ENCODE measurements around the gene ENAH.
"Not testable (repeated sequence)": the region's sequence is repeated elsewhere in the genome, so short reads cannot be mapped to it uniquely, and the experiment has no call there.

The ENAH gene

DNA sequence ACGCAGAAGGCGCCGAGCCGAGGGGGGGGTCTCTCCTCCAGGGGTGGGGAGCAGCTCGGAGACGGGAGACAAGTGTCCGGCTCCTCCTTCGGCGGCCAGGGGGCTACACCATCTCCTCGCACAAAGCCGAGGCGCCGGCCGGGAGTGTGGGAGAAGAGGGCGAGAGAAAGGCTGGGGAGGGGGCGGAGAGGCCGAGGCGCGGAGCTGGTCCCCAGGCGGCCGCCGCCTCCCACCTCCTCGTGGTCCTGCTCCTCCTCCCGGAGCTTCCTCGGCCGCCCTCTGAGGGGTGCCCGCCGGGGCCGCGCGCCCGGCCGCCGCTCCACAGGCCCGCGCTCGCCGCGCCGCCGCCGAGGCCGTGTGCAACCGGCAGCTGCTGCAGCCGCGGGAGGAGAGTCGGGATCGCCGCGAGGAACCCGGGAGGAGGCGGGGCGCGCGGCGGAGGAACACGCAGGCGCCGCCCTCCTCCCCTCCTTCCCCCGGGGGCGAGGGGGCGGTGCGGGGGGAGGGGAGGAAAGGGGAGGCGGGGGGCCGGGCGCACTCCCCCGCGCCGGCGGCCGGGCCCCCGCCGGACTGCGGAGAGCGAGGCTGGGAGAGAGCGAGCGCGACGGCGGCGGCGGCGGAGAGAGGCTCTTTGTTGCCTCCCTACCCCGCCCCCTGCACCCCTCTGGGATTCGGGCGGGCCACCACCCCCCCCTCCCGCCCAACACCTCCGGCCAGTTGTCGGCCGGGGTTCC lies at the start of gene ENAH:
ENAH (minus strand) TSS at position 395 of the 734 bp plus-strand sequence. CDS start 433 bp downstream, outside the sequence.
- peak; percentile 75 for DNase-seq

GRCh38 chr1:225700889-225701465 lies 48.1 kb upstream of the ENAH start:
- peak; percentile 11 for DNase-seq

GRCh38 chr1:225700164-225700821 lies 47.4 kb upstream of the ENAH start:
- DNase-seq, result peak; percentile 87

GRCh38 chr1:225699336-225699735 lies 46.4 kb upstream of the ENAH start:
- no peak for DNase-seq

GRCh38 chr1:225698194-225698593 lies 45.3 kb upstream of the ENAH start:
- not testable (repeated sequence) for DNase-seq

- DNase-seq, result no peak
Measured at GRCh38 chr1:225697428-225697827, 44.5 kb upstream of the ENAH start.

GRCh38 chr1:225695578-225696337 lies 42.8 kb upstream of the ENAH start:
- no peak for DNase-seq

GRCh38 chr1:225694151-225694603 lies 41.3 kb upstream of the ENAH start:
- no peak for DNase-seq

DNA sequence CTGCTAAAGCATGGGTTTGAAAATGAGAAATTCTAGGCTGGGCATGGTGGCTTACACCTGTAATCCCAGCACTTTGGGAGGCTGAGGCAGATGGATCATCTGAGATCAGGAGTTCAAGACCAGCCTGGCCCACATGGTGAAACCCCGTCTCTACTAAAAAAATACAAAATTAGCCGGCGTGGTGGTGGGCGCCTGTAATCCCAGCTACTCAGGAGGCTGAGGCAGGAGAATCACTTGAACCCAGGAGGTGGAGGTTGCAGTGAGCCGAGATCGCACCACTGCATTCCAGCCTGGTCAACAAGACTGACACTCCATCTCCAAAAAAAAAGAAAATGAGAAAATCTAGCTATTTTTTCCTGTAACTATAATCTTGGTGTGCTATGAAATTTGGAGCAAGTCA lies 40.8 kb upstream of the ENAH start:
- DNase-seq, result not testable (repeated sequence)

DNA sequence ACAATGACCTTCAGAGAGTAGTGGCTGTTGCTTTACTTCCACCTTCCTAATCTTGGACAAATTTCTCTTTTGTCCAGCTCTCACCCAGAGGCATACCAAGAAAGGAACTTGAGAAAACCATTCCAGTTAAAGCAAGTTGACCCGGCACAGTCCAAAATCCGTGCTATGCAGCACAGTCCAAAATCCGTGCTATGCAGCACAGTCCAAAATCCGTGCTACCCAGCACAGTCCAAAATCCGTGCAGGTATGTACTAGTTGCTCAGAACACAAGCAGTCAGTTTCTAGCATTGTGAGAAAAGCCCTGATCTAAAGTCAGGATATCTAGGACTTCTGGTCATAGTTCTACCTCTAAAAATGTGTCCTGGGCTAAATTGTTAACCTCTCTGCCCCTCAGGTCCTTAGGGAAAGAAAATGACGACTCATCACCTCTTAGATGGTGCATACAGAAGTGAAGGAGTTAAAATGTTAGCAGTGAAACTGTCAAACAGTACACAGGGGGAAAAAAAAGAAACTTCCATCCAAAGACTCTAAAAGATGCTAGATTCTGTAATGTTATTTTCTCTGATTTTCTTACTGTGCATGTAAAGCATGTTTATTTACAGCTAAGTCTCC lies 40.3 kb upstream of the ENAH start:
- DNase-seq, result no peak

DNA sequence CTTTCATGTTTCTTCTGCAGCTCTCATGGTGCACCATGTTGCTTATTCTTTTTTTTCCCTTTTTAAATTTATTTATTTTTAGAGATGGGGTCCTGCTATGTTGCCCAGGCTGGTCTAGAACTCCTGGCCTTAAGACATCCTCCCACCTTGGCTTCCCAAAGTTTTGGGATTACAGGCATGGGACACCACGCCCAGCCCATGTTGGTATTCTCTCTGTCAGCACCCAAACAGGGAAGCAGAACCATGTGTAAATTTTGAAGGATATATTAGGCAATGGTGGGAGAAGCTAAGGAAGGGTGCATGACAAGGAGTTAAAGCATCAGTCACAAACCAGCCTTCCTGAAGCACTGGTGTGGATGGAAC lies 39.6 kb upstream of the ENAH start:
- no peak for DNase-seq

DNA sequence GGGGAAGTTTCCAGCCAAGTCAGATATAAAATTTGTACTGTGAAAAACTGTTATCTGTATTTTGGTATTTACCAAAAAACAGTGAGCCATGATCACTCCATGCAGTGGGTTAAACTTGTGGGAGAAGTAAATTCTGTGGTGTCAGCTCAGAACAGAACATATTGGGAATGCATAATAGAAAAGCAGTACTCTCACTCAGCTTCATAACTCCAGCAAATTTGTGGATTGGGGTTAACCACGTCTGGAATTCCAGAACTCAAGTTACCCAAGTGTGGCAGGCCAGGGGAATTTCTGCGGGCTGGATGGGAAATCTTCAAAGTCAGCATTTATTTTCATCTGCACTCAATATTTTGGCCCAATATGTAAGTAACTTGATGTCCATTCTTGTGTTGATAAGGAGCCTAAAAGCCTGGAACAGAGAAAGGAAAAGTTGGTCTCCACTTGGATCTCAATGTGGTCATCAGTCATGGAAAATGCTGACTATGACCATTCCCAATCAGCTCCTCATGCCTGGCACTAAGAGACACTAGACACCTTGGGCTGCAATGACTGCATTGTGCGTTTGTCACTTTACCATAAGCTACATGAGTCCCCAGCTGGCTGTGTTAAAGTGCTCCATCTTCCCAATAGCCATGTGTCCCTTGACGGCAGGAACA lies 39.1 kb upstream of the ENAH start:
- no peak for DNase-seq

GRCh38 chr1:225691377-225691776 lies 38.5 kb upstream of the ENAH start:
- no peak for DNase-seq

DNA sequence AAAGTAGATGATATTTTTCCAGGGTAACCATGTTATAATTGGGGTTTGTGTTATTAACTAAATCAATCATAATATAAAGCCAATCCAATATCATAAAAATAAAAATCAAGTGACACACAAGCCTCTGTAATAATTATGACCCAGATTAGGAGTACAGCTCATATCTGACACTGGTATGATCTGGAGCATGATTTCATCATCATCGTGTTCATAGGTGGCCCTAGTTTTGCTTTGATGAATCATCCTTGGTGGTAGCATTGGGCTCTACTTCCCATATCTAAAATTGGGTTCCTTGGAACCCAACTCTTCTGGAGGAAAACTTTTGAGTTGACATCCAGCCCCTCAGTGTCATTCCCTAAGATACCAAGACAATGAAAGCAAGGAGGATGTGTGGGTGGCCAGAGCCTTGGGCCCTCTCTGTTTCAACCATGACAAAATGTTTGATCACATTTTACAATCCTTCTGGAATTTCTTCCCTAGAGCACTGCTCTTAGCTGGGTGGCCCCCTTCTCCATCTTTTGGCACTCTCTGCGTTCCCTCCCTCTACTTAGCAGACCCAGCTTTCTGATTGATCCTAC lies 37.0 kb upstream of the ENAH start:
- DNase-seq, result no peak

DNA sequence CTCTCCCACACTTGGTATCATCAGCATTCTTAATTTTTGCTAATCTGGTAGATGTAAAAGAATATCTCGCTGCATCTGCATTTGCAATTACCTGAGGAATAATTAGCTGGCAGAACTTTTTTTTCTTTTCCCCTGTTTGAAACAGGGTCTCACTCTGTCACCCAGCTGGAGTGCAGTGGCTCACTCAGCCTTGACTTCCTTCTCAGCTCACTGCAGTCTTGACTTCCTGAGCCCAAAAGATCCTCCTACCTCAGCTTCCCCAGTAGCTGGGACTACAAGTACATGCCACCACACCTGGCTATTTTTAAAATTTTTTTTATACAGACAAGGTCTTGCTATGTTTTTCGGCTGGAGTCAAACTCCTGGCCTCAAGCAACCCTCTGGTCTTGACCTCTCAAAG lies 35.4 kb upstream of the ENAH start:
- no peak for DNase-seq

DNA sequence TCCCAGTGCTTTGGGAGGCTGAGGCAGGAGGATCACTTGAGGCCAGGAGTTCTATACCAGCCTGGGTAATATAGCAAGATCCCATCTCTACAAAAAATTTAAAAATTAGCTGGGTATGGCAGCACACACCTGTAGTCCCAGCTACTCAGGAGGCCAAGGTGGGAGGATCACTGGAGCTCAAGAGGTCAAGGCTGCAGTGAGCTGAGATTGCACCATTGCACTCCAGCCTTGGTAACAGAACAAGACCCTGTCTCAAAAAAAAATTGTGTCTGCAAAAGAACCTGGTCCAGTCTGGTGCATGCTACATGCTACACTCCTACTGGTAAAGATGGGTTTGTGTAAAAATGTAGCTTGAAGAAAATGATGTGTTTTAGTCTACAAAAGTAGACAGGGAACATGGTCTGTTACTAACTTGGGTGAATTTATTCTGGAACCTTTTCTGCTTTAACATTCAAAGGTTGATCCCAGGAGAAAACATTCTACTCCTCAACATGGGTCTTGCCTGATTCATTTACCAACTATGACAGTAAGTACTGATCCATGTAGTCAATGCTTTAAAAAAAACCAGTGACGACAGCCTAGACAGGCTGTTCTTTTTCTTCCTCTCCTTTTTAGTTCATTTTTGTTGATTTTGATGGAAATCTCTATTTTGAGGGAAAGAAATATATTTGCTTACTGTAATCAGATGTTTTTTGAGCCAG lies 32.7 kb upstream of the ENAH start:
- no peak for DNase-seq

DNA sequence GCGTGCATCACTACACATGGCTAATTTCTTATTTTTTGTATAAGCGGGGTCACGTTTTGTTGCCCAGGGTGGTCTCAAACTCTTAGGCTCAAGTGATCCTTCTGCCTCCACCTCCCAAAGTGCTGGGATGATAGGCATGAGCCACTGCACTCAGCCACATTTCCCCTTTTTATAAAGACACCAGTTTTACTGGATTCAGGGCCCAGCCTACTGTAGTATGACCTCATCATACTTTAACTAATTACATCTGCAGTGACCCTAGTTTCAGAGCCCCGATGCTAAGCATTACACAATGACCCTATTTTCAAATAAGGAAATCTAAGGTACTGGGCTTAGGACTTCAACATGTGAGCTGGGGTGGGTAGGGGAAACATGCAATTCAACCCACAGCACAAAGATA lies 31.8 kb upstream of the ENAH start:
- no peak for DNase-seq

DNA sequence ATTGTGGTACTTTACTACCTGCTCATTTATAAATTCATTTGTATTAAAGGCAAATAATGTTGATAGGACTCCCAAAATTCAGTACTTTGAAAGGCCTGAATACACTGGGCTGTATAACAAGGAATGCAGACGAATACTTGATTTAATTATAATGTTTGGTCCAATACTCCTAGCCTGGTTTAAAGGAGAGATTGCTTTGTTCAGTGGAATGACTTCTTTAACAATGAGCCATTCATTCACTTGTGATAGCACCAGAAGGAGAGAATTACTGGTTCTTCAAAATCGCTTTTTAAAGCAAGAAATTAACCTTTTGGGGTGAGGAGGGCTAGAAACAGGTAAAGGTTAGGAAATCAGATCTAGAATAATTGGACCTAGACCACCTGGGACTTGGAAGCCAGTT lies 28.3 kb upstream of the ENAH start:
- no peak for DNase-seq

GRCh38 chr1:225678545-225678944 lies 25.6 kb upstream of the ENAH start:
- DNase-seq, result no peak

DNA sequence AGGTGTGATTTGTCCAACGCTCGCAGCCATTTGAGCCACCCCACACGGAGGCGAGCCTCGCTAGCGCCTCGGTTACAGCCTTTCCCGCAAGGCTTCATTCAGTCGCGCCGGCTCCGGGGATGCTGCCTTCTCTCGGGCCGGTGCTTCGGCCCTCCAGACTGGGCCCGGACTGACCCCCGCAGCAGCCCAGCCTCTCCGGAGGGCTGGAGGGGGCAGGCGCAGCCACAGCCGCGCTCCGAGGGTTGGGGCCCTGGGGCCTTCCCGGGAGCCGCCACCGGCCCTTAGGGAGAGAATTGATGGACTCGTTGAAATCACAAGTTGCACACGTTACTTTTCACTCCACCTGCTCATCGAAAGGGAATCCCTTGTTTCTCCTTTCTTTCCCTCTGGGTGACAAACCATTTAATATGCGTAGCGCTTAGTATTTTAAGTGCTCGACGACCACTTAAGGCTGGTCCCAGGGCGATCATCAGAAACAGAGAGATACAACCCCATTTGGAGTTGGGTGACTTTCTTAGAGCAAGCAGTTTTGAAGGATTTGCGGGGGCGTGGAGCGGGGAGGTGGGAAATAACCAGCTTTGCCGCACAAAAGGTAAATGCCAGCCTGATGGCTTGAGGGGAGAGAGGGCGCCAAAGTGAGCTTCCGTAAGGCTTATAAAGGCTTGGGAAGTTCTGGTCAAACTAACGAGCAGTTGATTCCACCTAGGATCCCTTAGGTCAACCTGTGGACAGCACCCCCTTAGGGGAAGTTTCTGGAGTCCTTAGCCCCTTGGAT lies 24.6 kb upstream of the ENAH start:
- DNase-seq, result no peak

GRCh38 chr1:225674381-225674780 lies 21.5 kb upstream of the ENAH start:
- DNase-seq, result no peak

All from T1000 (cell line).